Rectal smooth muscle tissue (tissue), 1 donor: ENCODE data around the gene VWA3B.
A peak's percentile ranks its signal among the peaks of the same experiment; 100 is the strongest.
"Not testable (repeated sequence)": the region's sequence is repeated elsewhere in the genome, so short reads cannot be mapped to it uniquely, and the experiment has no call there.

Source experiments
- H3K27ac ChIP-seq: one replicate; pipeline ENCODE4 v1.7.0; 2013; ENCODE audit warnings: low read depth, low read length, inconsistent platforms
- H3K27me3 ChIP-seq: one replicate; pipeline ENCODE4 v1.7.0; 2013; ENCODE audit warnings: low read length; ENCODE audit not compliant: control insufficient read depth, insufficient read depth
- H3K36me3 ChIP-seq: one replicate; pipeline ENCODE4 v1.7.0; 2013; ENCODE audit warnings: low read length; ENCODE audit not compliant: control insufficient read depth, insufficient read depth
- H3K4me1 ChIP-seq: one replicate; pipeline ENCODE4 v1.7.0; 2013; ENCODE audit warnings: low read length; ENCODE audit not compliant: control insufficient read depth, insufficient read depth
- H3K4me3 ChIP-seq: one replicate; pipeline ENCODE4 v1.7.0; 2013; ENCODE audit warnings: low read length
- H3K9ac ChIP-seq: one replicate; pipeline ENCODE4 v1.7.0; 2013; ENCODE audit warnings: low read length

VWA3B gene

GRCh38 chr2:98123286-98123685 is 36.3 kb downstream of the VWA3B start:
- Histone ChIP-seq H3K27me3 (no peaks in the 10 kb centered on the region), H3K4me1 (no peaks in the 10 kb centered on the region), H3K27ac (no peak overlapping the region), H3K36me3 (no peaks in the 10 kb centered on the region), H3K9ac (no peak overlapping the region), H3K4me3 (no peak overlapping the region)

- Histone ChIP-seq H3K36me3 (no peaks in the 10 kb centered on the region), H3K4me3 (no peak overlapping the region), H3K9ac (no peak overlapping the region), H3K27ac (peak overlapping the region; percentile 38), H3K27me3 (no peaks in the 10 kb centered on the region), H3K4me1 (no peaks in the 10 kb centered on the region)
These were observed 39.1 kb downstream of the VWA3B start for GRCh38 chr2:98126061-98126460.

- Histone ChIP-seq H3K4me3 (no peak overlapping the region), H3K36me3 (no peaks in the 10 kb centered on the region), H3K4me1 (no peaks in the 10 kb centered on the region), H3K27ac (no peak overlapping the region), H3K9ac (no peak overlapping the region), H3K27me3 (no peaks in the 10 kb centered on the region)
These were observed 40.4 kb downstream of the VWA3B start for GRCh38 chr2:98127229-98127989.

GRCh38 chr2:98128556-98129109 is 41.7 kb downstream of the VWA3B start:
- H3K4me3 ChIP-seq = no peak overlapping the region
- no peaks in the 10 kb centered on the region for H3K36me3 ChIP-seq
- H3K4me1 ChIP-seq = no peaks in the 10 kb centered on the region
- no peak overlapping the region for H3K9ac ChIP-seq
- H3K27ac ChIP-seq = no peak overlapping the region
- H3K27me3 ChIP-seq = no peaks in the 10 kb centered on the region

- H3K9ac ChIP-seq, H3K36me3 ChIP-seq, H3K27me3 ChIP-seq, H3K4me3 ChIP-seq, H3K4me1 ChIP-seq, H3K27ac ChIP-seq: not testable (repeated sequence)
These were observed 43.1 kb downstream of the VWA3B start for GRCh38 chr2:98130073-98130472.

- H3K27ac ChIP-seq = no peak overlapping the region
- H3K27me3 ChIP-seq = no peaks in the 10 kb centered on the region
- H3K9ac ChIP-seq = no peak overlapping the region
- H3K36me3 ChIP-seq = no peaks in the 10 kb centered on the region
- no peak overlapping the region for H3K4me3 ChIP-seq
- no peaks in the 10 kb centered on the region for H3K4me1 ChIP-seq
These were observed 47.4 kb downstream of the VWA3B start for GRCh38 chr2:98134172-98135005.

- H3K4me3 ChIP-seq = no peak overlapping the region
- no peaks in the 10 kb centered on the region for H3K4me1 ChIP-seq
- no peak overlapping the region for H3K9ac ChIP-seq
- H3K27ac ChIP-seq = no peak overlapping the region
- H3K36me3 ChIP-seq = no peaks in the 10 kb centered on the region
- H3K27me3 ChIP-seq = no peaks in the 10 kb centered on the region
These were observed 50.2 kb downstream of the VWA3B start for GRCh38 chr2:98137196-98137595.

- H3K9ac ChIP-seq, H3K4me3 ChIP-seq, H3K36me3 ChIP-seq, H3K27me3 ChIP-seq, H3K27ac ChIP-seq, H3K4me1 ChIP-seq: not testable (repeated sequence)
These were observed 52.0 kb downstream of the VWA3B start for GRCh38 chr2:98138978-98139377.

GRCh38 chr2:98140210-98140609 is 53.2 kb downstream of the VWA3B start:
- H3K9ac ChIP-seq = no peak overlapping the region
- H3K36me3 ChIP-seq = no peaks in the 10 kb centered on the region
- H3K4me1 ChIP-seq = no peaks in the 10 kb centered on the region
- no peaks in the 10 kb centered on the region for H3K27me3 ChIP-seq
- no peak overlapping the region for H3K27ac ChIP-seq
- H3K4me3 ChIP-seq = no peak overlapping the region

GRCh38 chr2:98142106-98142791 is 55.3 kb downstream of the VWA3B start:
- H3K9ac ChIP-seq = no peak overlapping the region
- no peaks in the 10 kb centered on the region for H3K27me3 ChIP-seq
- no peaks in the 10 kb centered on the region for H3K4me1 ChIP-seq
- H3K27ac ChIP-seq = no peak overlapping the region
- H3K4me3 ChIP-seq = no peak overlapping the region
- H3K36me3 ChIP-seq = no peaks in the 10 kb centered on the region

- no peaks in the 10 kb centered on the region for H3K27me3 ChIP-seq
- H3K27ac ChIP-seq = no peak overlapping the region
- peaks cover 3% of the 10 kb centered on the region for H3K4me1 ChIP-seq
- H3K4me3 ChIP-seq = no peak overlapping the region
- H3K36me3 ChIP-seq = no peaks in the 10 kb centered on the region
- H3K9ac ChIP-seq = no peak overlapping the region
These were observed 58.1 kb downstream of the VWA3B start for GRCh38 chr2:98145070-98145469.

- not testable (repeated sequence) for H3K4me1 ChIP-seq, H3K4me3 ChIP-seq, H3K36me3 ChIP-seq, H3K9ac ChIP-seq, H3K27ac ChIP-seq, H3K27me3 ChIP-seq
These were observed 60.9 kb downstream of the VWA3B start for GRCh38 chr2:98147900-98148299.
